HG03565 (cell line): Measurements from ENCODE around the gene ACTR6.
"Not testable (repeated sequence)": the region's sequence is repeated elsewhere in the genome, so short reads cannot be mapped to it uniquely, and the experiment has no call there.

Source experiments
- ATAC-seq: cut with Tn5 transposase; IDR thresholded peaks from one replicate; pipeline ENCODE4 v1.9.1; 2021; ENCODE audit warnings: mild to moderate bottlenecking, moderate library complexity; ENCODE audit not compliant: unreplicated experiment

The ACTR6 gene

DNA sequence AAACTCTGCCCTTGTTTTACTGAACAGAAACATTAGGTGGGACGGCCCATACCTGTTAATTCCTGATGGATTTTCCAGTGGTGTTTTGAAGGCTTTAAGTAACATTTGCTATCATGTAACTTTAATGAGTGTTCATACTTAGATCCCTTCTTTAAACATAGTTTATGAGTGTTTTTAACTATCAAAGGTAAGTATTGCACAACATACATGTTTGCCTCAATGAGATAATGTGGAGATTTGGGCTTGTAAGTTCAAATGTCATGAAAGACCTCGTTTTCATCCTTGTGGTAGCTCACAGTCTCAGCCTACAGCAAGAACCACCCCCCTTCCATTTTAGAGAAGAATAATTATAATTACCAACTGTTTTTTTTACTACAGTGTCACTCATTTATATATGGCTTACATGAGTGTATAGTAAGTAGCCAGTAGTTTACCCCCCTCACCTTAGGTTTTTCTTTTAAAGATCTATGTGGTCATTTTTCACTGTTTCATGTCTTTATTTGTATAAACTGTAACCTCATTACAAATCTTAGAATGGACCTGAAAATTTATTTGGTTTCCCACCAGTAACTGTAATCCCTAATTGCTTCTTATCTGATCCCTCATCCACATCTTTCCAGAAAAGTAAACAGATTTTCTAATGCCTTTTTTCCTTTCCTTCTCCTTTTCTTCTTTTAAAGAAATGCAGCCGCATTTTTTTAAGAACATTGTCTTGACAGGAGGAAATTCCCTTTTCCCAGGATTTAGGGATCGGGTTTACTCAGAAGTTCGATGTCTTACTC is 18.9 kb downstream of the ACTR6 start:
- no peak for ATAC-seq

DNA sequence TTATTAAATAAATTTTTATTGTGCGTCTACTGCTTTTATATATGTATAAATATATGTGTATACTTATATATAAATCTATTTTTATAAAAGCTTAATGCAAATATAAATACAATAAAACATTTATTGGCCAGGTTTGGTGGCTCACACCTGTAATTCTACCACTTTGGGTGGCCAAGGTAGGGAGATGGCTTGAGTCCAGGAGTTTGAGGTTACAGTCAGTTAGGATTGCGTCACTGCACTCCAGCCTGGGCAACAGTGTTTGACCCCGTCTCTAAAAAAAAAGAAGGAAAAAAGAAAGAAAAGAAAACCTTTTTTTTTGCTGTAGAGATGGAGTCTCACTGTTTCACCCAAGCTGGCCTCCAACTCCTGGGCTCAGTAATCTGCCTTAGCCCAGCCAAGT is 20.9 kb downstream of the ACTR6 start:
- ATAC-seq: no peak

DNA sequence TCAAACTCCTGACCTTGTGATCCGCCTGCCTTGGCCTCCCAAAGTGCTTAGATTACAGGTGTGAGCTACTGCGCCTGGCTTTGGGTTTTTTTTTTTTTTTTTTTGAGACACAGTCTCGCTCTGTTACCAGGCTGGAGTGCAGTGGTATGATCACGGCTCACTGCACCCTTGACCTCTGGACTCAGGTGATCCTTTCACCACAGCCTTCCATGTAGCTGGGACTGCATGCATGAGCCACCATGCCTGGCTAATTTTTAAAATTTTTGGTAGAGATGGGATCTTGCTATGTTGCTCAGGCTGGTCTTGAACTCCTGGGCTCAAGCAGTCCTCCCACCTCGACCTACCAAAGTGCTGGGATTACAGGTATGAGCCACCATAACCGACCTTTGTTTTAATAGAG is 21.6 kb downstream of the ACTR6 start:
- not testable (repeated sequence) for ATAC-seq

DNA sequence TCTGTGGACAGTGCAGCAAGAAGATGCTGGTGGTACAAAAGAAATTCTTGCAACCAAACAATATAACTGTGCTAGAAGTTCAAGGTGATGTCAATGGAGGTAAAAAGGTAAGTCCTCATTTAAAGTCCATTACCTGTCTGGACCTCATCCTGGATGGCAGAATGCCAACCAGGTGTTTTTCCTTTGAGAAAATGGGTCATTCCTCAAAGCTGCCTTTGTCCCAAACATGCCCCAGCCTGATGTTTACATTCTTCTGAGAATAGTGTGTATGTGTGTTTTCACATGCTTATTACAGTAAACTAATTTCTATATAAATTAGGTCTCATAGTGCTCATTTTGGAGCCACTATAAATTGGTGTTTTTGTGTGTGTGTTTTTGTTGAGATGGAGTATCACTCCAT is 24.9 kb downstream of the ACTR6 start:
- ATAC-seq: no peak

DNA sequence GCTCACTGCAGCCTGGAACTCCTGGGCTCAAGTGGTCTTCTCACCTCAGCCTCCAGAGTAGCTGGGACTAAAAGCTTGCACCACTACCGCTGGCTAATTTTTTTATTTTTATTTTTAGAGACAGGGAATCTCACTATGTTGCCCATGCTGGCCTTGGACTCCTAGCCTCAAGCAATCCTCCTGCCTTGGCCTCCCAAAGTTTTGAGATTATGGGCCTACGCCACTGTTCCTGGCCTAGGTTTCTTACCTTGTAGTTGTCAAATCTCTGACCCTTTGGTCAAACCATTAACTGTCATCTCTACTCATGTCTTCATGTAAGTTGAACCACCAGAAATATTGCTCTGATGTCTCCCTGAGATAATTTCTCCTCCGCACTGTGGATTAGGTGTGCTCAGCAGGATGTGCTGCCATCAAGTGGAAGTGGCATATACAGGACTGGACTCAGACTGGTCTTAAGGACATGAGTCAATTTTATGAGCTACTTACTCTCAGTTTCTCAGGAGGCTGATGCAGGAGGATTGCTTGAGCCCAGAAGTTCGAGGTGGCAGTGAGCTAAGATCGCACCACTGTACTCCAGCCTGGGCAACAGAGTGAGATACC is 28.5 kb downstream of the ACTR6 start:
- ATAC-seq: no peak

- ATAC-seq: no peak
Measured at GRCh38 chr12:100229876-100230275, 29.3 kb downstream of the ACTR6 start.

DNA sequence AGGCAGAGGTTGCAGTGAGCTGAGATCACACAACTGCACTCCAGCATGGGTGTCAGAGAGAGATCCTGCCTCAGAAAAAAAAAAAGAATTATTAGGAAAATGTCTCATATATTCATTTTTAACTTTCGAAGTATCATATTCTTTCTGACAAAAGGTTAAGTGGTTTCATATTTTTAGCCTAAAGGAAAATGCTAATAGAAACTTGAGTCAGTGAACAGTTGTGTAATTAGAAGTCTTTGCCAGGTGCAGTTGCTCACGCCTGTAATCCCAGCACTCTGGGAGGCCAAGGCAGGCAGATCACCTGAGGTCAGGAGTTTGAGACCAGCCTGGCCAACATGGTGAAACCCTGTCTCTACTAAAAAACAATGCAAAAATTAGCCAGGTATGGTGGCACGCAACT is 31.3 kb downstream of the ACTR6 start:
- ATAC-seq: not testable (repeated sequence)

DNA sequence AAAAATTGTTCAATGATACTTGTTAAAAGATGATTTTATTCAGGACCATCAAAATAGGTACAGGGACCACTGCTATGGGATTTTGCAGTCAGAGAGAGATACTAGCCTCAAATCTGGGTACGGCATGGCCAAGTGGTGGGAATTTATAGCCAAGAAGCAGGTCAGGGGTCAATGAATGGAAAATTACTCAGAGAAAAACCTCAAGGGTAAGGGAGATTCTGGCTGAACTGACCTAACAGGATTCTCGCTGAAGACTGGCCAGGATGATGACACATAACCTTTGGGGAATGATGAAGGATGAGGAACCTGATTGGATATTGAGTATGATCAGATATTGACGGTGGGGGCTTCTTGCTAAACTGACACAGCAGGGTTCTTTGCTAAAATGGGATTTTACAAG is 33.6 kb downstream of the ACTR6 start:
- no peak for ATAC-seq

- peak; percentile 53 for ATAC-seq
Measured at GRCh38 chr12:100234591-100235304, 34.1 kb downstream of the ACTR6 start.

DNA sequence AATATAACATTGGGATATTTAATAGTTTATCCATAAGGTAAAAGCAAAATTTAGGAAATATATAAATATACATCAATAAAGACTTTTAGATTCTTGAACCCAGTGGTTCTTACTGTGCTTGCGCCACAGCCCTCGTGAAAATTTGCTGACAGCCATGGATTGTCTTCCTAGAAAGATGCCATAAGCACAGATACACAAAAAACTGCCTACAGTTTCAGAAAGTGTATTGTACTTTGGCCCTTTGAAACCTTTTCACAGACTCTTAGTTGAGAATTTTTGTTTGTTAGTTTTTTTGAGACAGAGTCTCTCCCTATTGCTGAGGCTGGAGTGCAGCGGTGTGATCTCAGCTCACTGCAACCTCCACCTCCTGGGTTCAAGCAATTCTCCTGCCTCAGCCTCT is 38.2 kb downstream of the ACTR6 start:
- no peak for ATAC-seq

- no peak for ATAC-seq
Measured at GRCh38 chr12:100239589-100239988, 39.0 kb downstream of the ACTR6 start.

GRCh38 chr12:100243137-100243536 is 42.5 kb downstream of the ACTR6 start:
- ATAC-seq: no peak

DNA sequence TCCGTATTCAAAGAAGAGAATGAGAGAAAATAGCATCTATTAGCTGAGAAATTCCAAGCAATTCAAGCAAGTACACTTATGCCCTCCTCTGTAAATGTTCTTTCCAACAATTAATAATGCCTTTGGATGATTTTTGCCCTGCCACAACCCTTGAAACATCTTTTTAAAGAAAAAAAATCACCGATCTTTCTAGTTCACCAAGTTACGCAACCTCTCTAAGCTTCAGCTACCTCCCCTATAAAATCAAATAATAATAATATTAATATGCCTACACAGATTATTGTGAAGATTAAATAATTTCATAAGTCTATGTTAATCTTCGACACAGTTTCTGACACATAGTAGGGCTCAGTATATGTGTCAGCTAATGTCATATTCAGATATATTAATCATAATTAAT is 47.1 kb downstream of the ACTR6 start:
- no peak for ATAC-seq

DNA sequence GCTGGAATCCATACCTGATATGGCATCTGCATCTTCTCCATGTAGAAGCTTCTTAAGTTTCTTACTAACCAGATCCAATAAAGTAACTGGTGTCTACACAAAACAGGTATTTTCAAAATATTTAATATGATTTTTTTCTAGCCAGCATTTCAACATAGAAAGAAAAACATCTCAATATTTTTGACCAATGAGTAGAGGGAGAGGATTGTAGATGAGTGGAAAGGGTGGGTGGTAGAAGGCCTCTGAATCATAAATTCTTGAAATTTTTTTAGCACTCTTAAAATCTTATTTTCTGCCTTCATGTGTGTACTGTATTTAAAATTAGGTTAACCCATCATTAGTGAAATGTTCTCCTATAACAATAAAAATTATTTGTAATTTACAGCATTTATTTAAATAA is 48.3 kb downstream of the ACTR6 start:
- ATAC-seq: no peak

DNA sequence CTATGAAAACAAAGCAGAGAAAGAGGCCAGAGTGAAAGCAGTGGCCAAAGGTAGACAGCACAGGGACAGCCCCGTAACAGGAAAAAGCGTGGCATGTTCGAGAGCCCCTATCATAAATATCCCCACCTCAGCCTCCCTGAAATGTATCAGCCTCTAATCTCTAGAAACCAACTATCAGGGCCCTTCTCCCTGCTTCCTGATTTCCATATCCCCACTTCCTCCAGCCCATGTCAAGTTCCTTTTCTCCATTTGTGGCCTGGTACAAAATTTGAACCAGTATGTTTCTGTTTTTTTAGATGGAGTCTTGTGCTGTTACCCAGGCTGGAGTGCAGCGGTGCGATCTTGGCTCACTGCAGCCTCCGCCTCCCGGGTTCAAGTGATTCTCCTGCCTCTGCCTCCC is 49.3 kb downstream of the ACTR6 start:
- ATAC-seq: no peak

DNA sequence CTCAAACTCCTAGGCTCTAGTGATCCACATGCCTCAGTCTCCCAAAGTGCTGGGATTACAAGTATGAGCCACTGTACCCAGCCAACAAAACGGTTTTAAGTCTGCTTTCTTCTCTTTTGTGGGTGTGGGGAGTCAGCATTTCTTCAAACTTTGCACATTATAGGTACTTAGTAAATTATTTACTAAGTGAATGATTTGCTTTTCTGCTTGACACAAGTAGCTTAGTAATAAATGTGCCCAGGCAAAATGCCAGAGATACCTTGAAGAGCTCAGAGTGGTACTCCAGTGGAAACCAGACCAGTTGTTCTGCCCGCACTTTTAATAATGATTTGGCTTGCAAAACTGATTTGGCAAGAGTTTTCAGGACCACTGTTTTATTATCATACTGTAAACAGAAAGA is 51.3 kb downstream of the ACTR6 start:
- no peak for ATAC-seq

DNA sequence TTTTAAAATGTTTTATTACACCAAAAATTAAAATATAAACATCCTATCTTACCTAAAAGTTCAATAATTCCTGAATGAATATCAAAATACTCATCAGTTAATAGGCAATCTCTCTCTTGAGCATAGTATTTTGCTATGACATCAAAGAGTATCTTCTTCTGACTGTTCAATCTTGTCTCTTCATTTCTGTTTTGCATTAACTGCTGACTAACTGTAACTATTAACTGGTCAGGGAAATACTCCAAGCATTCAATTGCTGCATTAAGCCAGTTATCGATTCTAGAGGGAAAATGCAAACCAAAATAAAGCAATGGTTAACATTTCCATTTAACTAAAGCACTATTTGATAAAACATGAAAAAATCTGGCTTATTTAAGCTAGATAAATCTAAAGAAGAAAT is 52.8 kb downstream of the ACTR6 start:
- no peak for ATAC-seq

GRCh38 chr12:100254876-100255275 is 54.3 kb downstream of the ACTR6 start:
- ATAC-seq: no peak

DNA sequence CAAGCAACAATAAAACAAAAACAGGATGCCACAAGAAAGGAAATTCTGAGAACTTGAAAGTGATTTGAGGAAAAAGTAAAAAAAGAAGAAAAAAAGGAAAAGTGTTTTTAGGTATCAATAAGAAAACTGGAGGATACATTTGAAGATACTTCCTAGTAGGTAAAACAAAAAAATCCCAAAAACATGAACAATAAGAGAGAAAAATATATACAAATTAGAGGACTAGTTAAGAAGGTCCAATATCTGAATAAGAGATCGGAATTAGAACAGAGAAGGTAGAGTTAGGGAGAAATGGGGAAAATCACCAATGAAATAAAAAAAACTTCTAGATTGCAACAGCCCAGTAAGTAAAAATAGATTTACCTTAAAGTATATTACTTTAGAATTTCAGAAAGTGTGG is 57.5 kb downstream of the ACTR6 start:
- no peak for ATAC-seq

DNA sequence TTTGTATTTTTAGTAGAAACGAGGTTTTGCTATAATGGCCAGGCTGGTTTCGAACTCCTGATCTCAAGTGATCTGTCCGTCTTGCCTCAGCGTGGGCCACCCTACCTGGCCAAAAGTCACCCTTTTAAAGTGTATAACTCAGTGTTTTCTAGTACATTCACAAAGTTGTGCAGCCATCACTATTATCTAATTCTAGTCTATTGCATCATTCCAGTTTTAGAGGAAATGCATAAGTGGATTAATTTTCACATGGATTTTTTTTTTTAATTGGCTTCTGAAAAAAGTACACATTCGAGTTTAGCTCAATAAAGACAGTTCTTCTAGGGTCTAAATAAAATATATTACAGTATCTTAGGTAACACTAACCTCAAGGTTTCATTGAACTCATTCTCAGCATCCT is 62.5 kb downstream of the ACTR6 start:
- no peak for ATAC-seq

DNA sequence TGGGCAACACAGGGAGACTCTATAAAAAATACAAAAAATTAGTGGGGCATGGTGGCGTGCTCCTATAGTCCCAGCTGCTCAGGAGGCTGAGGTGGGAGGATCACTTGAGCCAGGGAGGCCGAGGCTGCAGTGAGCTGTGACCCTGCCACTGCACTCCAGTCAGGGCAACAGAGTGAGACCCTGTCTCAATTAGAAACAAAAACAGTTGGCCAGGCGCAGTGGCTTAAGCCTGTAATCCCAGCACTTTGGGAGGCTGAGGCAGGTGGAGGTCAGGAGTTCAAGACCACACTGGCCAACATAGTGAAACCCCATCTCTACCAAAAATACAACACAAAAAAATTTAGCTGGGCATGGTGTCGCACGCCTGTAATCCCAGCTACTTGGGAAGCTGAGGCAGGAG is 64.5 kb downstream of the ACTR6 start:
- not testable (repeated sequence) for ATAC-seq
